ENCODE measurements around the gene CFAP77.

Gene CFAP77

GRCh38 chr9:132520612-132521011 lies 110.6 kb downstream of the CFAP77 start:
- no peak for DNase-seq

- no peak for DNase-seq
These were observed 115.5 kb downstream of the CFAP77 start for GRCh38 chr9:132525308-132526023.

- no peak for DNase-seq
These were observed 121.2 kb downstream of the CFAP77 start for GRCh38 chr9:132531195-132531594.

- DNase-seq, result no peak
These were observed 121.9 kb downstream of the CFAP77 start for GRCh38 chr9:132531710-132532570.

GRCh38 chr9:132534832-132535231 lies 124.8 kb downstream of the CFAP77 start:
- no peak for DNase-seq

GRCh38 chr9:132536124-132536523 lies 126.1 kb downstream of the CFAP77 start:
- no peak for DNase-seq

GRCh38 chr9:132537352-132537751 lies 127.3 kb downstream of the CFAP77 start:
- no peak for DNase-seq

- no peak for DNase-seq
These were observed 128.1 kb downstream of the CFAP77 start for GRCh38 chr9:132538071-132538470.

GRCh38 chr9:132539096-132539495 lies 129.1 kb downstream of the CFAP77 start:
- DNase-seq, result no peak

- no peak for DNase-seq
These were observed 131.0 kb downstream of the CFAP77 start for GRCh38 chr9:132541051-132541450.

- DNase-seq, result no peak
These were observed 132.1 kb downstream of the CFAP77 start for GRCh38 chr9:132541870-132542830.

- no peak for DNase-seq
These were observed 133.2 kb downstream of the CFAP77 start for GRCh38 chr9:132543251-132543650.

GRCh38 chr9:132543960-132544359 lies 133.9 kb downstream of the CFAP77 start:
- DNase-seq, result no peak

- DNase-seq, result no peak
These were observed 135.6 kb downstream of the CFAP77 start for GRCh38 chr9:132545578-132545977.

GRCh38 chr9:132546148-132547051 lies 136.4 kb downstream of the CFAP77 start:
- DNase-seq, result no peak

GRCh38 chr9:132547052-132547431 lies 137.0 kb downstream of the CFAP77 start:
- no peak for DNase-seq

- no peak for DNase-seq
These were observed 137.4 kb downstream of the CFAP77 start for GRCh38 chr9:132547436-132547835.

- no peak for DNase-seq
These were observed 138.1 kb downstream of the CFAP77 start for GRCh38 chr9:132547976-132548730.

- no peak for DNase-seq
These were observed 139.0 kb downstream of the CFAP77 start for GRCh38 chr9:132548751-132549640.

- DNase-seq, result no peak
These were observed 141.5 kb downstream of the CFAP77 start for GRCh38 chr9:132551556-132551955.
